HG02759 (cell line): ENCODE measurements around the gene TROAP.
"Not testable (repeated sequence)": the region's sequence is repeated elsewhere in the genome, so short reads cannot be mapped to it uniquely, and the experiment has no call there.

Source experiments
- ATAC-seq: cut with Tn5 transposase; IDR thresholded peaks from one replicate; pipeline ENCODE4 v1.9.1; 2021; ENCODE audit warnings: mild to moderate bottlenecking, moderate library complexity; ENCODE audit not compliant: unreplicated experiment

Gene TROAP

DNA sequence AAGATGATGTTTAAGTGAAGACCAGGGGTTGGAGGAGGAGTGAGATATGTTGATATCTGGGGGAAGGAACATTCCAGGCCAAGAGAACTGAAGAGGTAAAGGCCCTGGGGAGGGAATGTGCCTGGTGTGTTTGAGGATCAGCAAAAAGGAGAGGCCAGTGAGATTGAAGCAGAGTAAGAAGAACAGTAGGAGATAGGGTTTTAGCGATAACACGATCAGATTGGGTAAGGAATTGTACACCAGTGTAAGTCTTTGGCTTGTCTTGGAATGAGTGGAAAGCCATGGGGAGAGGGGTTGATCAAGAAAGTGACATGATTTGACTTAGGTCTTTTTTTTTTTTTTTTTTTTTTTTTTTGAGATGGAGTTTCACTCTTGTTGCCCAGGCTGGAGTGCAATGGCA, 4.8 kb downstream of the TROAP start:
- no peak for ATAC-seq

DNA sequence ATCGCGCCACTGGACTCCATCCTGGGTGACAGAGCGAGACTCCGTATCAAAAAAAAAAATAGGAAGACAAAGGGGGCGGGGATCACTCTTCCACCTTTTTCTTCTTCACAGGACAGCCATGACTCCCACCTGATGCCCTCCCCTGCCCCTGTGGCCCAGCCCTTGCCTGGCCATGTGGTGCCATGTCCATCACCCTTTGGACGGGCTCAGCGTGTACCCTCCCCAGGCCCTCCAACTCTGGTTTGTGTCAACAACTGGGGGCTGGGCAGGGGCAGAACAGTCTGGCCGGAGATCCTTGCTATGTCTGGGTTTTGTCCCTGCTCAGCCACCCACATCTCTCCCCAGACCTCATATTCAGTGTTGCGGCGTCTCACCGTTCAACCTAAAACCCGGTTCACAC, 5.8 kb downstream of the TROAP start:
- ATAC-seq: no peak

GRCh38 chr12:49330032-49330619, 7.1 kb downstream of the TROAP start:
- no peak for ATAC-seq

DNA sequence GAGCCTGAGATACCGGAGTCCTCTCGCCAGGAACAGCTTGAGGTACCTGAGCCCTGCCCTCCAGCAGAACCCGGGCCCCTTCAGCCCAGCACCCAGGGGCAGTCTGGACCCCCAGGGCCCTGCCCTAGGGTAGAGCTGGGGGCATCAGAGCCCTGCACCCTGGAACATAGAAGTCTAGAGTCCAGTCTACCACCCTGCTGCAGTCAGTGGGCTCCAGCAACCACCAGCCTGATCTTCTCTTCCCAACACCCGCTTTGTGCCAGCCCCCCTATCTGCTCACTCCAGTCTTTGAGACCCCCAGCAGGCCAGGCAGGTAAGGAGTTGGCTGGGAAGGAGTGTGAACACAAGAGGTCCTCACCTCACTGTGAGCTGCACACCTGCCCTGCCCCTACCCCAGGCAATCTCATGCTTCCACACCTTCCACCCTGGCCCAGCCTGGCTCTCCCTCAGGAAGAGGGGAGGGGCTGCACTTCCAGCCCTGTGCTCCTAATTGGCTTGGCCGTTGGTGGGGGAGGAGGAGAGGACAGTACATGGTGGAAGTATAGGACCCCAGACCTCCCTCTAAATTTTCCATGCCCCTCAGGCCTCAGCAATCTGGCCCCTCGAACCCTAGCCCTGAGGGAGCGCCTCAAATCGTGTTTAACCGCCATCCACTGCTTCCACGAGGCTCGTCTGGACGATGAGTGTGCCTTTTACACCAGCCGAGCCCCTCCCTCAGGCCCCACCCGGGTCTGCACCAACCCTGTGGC, 7.8 kb downstream of the TROAP start:
- no peak for ATAC-seq

- ATAC-seq: no peak
Observed at GRCh38 chr12:49331380-49332222, 8.5 kb downstream of the TROAP start.

DNA sequence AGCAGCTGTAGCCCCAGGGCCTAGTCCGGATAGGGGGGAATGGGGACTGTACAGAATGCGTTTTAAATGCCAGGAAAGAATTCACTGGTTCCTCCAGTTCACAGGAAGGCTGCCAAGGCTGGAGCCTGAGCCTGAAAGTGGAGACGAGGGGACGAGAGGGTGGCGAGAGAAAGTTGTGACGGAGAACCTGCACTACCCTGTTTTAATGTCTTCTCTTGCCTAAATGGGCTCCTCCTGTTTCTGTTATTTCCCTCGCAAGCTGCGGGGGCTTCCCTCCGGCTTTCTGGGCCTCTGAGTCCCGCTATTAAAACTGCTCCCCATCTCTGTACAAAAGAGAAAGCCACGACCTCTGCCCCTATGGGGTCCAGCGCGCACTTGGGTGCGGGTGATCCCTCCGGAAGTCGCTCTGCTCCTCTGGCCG, 9.4 kb downstream of the TROAP start:
- no peak for ATAC-seq

DNA sequence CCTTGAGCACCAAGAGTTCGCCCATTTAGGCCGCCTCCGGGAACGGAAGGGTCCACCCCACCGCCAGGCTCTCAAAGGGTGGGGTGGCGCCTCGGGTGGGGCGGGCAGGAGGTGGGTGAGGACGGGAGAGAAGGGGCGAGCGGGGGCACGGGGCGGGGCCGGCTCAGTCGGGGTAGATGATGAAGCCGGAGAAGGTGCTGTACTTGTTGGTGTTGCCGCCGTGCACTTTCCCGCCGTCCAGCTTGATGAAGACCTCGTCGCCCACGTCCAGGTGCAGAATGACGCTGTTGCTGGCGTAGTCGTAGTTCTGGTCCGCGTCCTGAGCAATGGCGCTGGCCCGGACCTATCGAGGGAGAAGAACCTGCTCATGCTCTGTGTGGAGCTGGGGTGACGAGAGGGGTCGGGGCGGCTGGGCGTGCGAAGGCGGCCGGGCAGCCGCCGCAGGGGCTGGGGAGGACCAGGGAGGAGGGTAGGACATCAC, 9.9 kb downstream of the TROAP start:
- no peak for ATAC-seq

GRCh38 chr12:49333778-49334177, 10.7 kb downstream of the TROAP start:
- ATAC-seq: not testable (repeated sequence)

DNA sequence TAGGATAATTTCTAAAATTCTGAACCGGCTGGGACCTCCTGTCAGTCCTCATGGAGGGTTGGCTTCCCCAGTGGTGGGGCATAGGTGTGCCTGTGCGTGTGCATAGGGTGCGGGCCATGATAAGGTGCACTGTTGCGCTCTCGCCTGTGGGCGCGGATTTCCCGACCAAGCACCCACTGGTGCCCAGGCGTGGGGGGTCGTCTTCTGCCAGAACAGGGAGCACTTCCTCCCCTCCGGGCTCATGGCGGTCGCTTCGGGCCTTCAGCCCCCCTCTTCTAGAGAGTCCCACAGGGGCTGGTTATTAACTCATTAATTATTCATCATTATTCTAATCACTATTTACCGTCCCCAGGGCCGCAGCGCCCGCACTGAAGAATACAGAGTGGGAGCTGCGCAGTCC, 11.2 kb downstream of the TROAP start:
- no peak for ATAC-seq

DNA sequence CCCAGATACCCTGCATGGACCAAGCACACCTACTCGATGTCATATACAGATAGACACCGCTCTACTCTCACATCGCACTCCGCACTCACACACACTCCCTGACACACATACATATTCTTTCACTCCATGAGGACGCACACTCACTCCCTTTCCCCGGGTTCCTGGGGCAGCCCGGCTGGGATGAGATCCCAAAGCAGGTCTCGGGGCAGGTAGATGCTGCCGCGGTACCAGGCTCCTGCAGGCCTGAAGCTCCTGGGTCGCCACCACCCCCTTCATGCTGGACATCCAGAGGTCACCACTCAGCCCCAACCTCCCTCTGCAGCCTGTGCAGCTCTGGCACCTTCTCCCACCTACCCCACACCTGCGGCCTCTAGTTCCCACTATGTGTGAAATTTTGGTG, 11.6 kb downstream of the TROAP start:
- no peak for ATAC-seq

- no peak for ATAC-seq
Observed at GRCh38 chr12:49335118-49335954, 12.3 kb downstream of the TROAP start.

- ATAC-seq: no peak
Observed at GRCh38 chr12:49335955-49336644, 13.0 kb downstream of the TROAP start.

DNA sequence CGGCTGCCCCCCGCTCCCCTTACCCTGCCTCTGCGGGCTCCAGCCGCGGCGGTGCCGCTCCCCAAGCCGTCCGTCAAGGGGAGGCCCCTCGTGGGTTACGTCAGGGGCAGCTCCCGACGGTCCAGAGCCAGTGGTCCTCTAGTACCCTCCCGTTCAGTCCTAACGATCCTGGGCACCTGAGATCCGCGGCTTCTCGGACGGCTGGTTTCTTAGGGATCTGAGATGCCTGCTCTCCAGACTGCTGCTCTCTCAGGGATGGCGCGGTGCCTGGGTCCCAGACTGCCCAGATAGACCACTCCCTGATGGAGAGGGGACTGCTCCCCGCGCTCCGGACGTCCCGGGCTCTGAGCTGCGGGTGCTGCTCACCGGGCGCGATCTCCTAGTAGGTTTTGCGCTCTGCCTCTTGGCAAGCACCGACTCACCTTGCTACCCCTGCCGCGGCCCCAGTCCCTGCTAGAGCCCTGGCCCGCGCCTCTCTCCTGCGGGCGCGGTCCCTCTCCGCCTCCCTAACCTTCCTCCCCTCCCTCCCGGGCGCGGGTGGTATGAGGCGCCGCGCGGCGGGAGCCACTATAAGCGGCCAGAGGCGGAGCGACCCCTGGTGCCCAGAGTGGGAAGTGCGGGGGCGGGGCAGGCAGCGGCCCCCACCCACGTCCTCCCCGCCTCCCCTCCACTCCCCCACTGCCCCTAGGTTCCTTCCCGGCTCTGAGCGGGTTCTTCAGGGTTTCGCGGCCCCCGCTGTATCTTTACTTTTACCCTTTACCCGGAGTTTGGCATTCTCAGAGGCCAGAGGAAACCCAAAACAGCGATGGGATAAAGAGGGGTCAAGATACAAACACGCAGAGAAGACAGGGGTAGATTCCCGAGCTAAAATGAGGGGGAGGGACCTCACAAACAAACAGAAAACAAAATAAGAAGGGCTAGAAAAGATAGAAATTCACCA, 13.9 kb downstream of the TROAP start, which contains the start of gene C1QL4:
Gene C1QL4, minus strand, starts transcription at position 544 of the 940 bp plus-strand sequence. CDS start 711 bp downstream, outside the sequence.
- no peak for ATAC-seq

DNA sequence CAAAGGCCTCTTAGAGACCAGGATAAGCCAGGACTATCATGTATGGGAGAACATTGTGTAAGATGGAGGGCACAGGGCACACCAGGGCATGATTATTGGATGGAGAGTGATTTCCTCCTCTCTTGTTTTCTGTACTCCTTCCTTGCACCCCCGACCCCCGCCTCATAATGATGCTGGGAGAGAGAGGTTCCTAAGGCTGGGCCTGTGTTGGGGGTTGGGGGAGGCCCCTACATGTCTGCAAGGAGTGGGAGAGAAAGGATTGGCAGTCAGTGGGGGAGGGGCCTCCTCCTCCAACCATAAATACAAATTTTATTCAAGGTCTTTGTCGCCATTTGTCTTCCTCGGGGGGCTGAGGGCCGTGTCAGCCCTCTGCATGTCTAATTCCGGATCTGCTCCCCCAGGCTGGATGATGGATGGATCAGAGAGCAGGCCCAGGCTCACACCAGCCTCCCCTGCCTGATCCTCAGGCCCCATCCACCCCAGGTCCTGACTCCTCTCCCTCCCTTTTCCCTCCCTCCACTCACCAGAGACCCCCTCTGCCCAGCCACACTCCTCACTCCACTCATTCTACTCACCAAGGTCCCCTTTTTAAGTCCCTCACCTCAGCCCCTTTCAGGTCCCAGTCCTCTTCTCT, 15.9 kb downstream of the TROAP start:
- ATAC-seq: no peak

DNA sequence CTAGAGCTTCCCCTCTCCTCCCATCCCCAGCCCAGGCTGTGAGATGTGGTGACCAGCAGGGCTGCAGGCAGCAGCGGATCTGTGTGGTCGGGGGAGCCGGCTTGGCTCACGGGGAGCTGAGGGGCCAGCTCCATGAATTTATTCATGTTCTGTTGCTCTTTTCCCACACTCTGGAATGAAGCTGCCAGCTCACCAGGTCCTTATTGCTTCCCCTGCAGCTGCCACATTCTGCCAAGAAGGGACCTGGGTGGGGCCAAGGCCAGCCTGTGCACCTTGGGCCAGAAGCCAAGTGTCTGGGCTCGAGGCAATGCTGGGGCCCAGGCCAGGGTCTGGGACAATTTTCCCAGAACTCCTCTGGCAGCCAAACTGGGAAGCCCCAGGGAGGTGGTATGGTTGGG, 16.4 kb downstream of the TROAP start:
- no peak for ATAC-seq

- ATAC-seq: no peak
Observed at GRCh38 chr12:49340095-49340870, 17.2 kb downstream of the TROAP start.

DNA sequence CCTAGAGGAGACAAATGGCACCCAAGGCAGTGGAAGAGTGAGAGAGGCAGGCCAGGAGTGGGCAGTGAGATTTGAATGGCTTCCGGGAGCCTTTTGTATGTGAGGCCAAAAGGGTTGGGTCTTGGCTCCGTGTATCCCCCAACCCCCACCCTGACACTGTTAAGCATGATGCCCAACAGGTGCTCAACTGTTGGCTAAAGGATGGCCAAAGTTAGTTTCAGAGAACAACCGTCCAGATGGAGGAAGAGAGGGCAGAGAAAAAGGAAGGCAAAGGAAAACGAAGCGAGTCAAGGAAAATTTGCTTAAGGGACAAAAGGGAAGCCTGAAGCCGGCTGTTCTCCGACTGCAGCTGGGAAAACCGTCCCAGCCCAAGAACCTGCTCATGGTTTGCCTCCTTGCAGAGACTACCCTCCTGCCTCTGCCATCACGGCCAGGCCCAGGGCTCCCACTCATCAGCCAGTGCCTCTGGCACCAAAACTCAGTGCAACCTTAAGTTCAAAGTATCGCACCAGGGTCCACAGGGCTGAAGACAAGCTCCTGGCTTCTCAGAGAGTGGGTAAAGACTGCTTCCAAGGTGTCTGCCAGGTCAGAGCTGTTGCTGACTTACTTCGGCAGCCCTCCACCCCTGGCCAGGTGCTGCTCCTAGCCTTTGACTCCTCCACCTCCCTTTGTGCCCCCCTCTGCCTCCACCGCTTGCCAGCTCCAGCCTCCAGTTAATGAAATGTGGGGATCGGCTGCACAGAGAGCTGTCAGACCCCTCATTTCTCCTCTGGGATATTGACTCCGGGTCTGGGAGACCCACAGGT, 18.1 kb downstream of the TROAP start:
- no peak for ATAC-seq
